Activated T-cell treated with anti-CD3 and anti-CD28 coated beads, Interleukin-2, amount 50 U/mL, for 24 hours (primary cell): ENCODE data around the gene GPR37L1.
A peak's percentile ranks its signal among the peaks of the same experiment; 100 is the strongest.

ENCODE experiments used
- DNase-seq: peaks from one replicate; pipeline ENCODE4 v3.0.0-alpha.2; 2020
- H3K27ac Mint-ChIP-seq: 2 replicates; pipeline ENCODE4 v1.8.0; 2020; ENCODE audit warnings: mild to moderate bottlenecking, mixed read lengths
- H3K27me3 Mint-ChIP-seq: 2 replicates; pipeline ENCODE4 v1.8.0; 2020; ENCODE audit warnings: mixed read lengths
- H3K36me3 Mint-ChIP-seq: 2 replicates; pipeline ENCODE4 v1.8.0; 2020; ENCODE audit warnings: low read depth, mixed read lengths
- H3K4me1 Mint-ChIP-seq: 2 replicates; pipeline ENCODE4 v1.8.0; 2020; ENCODE audit warnings: low read depth, mixed read lengths
- H3K4me3 Mint-ChIP-seq: 2 replicates; pipeline ENCODE4 v1.8.0; 2020; ENCODE audit warnings: mild to moderate bottlenecking, moderate library complexity, mixed read lengths
- H3K9me3 Mint-ChIP-seq: 2 replicates; pipeline ENCODE4 v1.8.0; 2020; ENCODE audit warnings: mixed read lengths

GPR37L1 gene

GRCh38 chr1:202151045-202151444 lies 28.3 kb downstream of the GPR37L1 start:
- H3K27ac Mint-ChIP-seq = peak overlapping the region; percentile 79
- no peaks in the 10 kb centered on the region for H3K9me3 Mint-ChIP-seq
- H3K36me3 Mint-ChIP-seq = peaks cover 93% of the 10 kb centered on the region
- peaks cover 43% of the 10 kb centered on the region for H3K4me1 Mint-ChIP-seq
- no peak for DNase-seq
- H3K4me3 Mint-ChIP-seq = no peak overlapping the region
- no peaks in the 10 kb centered on the region for H3K27me3 Mint-ChIP-seq

GRCh38 chr1:202152399-202152798 lies 29.7 kb downstream of the GPR37L1 start:
- no peak overlapping the region for H3K4me3 Mint-ChIP-seq
- DNase-seq = no peak
- no peaks in the 10 kb centered on the region for H3K27me3 Mint-ChIP-seq
- H3K4me1 Mint-ChIP-seq = peaks cover 47% of the 10 kb centered on the region
- peaks cover 98% of the 10 kb centered on the region for H3K36me3 Mint-ChIP-seq
- peak overlapping the region; percentile 59 for H3K27ac Mint-ChIP-seq
- no peaks in the 10 kb centered on the region for H3K9me3 Mint-ChIP-seq

GRCh38 chr1:202153284-202153683 lies 30.6 kb downstream of the GPR37L1 start:
- peaks cover 98% of the 10 kb centered on the region for H3K36me3 Mint-ChIP-seq
- H3K4me3 Mint-ChIP-seq = no peak overlapping the region
- H3K27me3 Mint-ChIP-seq = no peaks in the 10 kb centered on the region
- H3K27ac Mint-ChIP-seq = peak overlapping the region; percentile 82
- peaks cover 53% of the 10 kb centered on the region for H3K4me1 Mint-ChIP-seq
- no peak for DNase-seq
- no peaks in the 10 kb centered on the region for H3K9me3 Mint-ChIP-seq

GRCh38 chr1:202154148-202154765 lies 31.5 kb downstream of the GPR37L1 start:
- Mint-ChIP-seq H3K9me3 (no peaks in the 10 kb centered on the region), H3K36me3 (peaks cover 98% of the 10 kb centered on the region), H3K4me1 (peaks cover 56% of the 10 kb centered on the region), H3K27me3 (no peaks in the 10 kb centered on the region), H3K27ac (peak overlapping the region; percentile 89), H3K4me3 (no peak overlapping the region)
- DNase-seq = no peak

GRCh38 chr1:202154766-202155477 lies 32.2 kb downstream of the GPR37L1 start:
- H3K36me3 Mint-ChIP-seq = peaks cover 98% of the 10 kb centered on the region
- H3K27me3 Mint-ChIP-seq = no peaks in the 10 kb centered on the region
- peaks cover 59% of the 10 kb centered on the region for H3K4me1 Mint-ChIP-seq
- DNase-seq = peak; percentile 56
- peak overlapping the region; percentile 89 for H3K27ac Mint-ChIP-seq
- H3K9me3 Mint-ChIP-seq = no peaks in the 10 kb centered on the region
- H3K4me3 Mint-ChIP-seq = no peak overlapping the region

GRCh38 chr1:202155478-202156021 lies 32.8 kb downstream of the GPR37L1 start:
- no peak for DNase-seq
- Mint-ChIP-seq H3K4me1 (peaks cover 58% of the 10 kb centered on the region), H3K27ac (peak overlapping the region; percentile 89)

GRCh38 chr1:202156590-202156989 lies 33.9 kb downstream of the GPR37L1 start:
- Mint-ChIP-seq H3K27me3 (no peaks in the 10 kb centered on the region), H3K4me3 (peak overlapping the region; percentile 98), H3K36me3 (peaks cover 93% of the 10 kb centered on the region), H3K27ac (peak overlapping the region; percentile 89), H3K9me3 (no peaks in the 10 kb centered on the region), H3K4me1 (peaks cover 63% of the 10 kb centered on the region)
- no peak for DNase-seq

More at GRCh38 chr1:202155478-202156021, 32.8 kb downstream of the GPR37L1 start:
- Mint-ChIP-seq H3K36me3 (peaks cover 98% of the 10 kb centered on the region), H3K9me3 (no peaks in the 10 kb centered on the region), H3K27me3 (no peaks in the 10 kb centered on the region), H3K4me3 (no peak overlapping the region)

- H3K4me3 Mint-ChIP-seq = peak overlapping the region; percentile 98
- peaks cover 80% of the 10 kb centered on the region for H3K36me3 Mint-ChIP-seq
- DNase-seq = no peak
- peak overlapping the region; percentile 97 for H3K27ac Mint-ChIP-seq
- no peaks in the 10 kb centered on the region for H3K9me3 Mint-ChIP-seq
- no peaks in the 10 kb centered on the region for H3K27me3 Mint-ChIP-seq
- peaks cover 75% of the 10 kb centered on the region for H3K4me1 Mint-ChIP-seq
Observed at GRCh38 chr1:202157945-202158344, 35.2 kb downstream of the GPR37L1 start.

GRCh38 chr1:202158810-202159533 lies 36.3 kb downstream of the GPR37L1 start:
- no peaks in the 10 kb centered on the region for H3K9me3 Mint-ChIP-seq
- no peaks in the 10 kb centered on the region for H3K27me3 Mint-ChIP-seq
- H3K36me3 Mint-ChIP-seq = peaks cover 71% of the 10 kb centered on the region
- DNase-seq = peak; percentile 61
- H3K4me1 Mint-ChIP-seq = peaks cover 79% of the 10 kb centered on the region
- peak overlapping the region; percentile 97 for H3K27ac Mint-ChIP-seq
- peak overlapping the region; percentile 98 for H3K4me3 Mint-ChIP-seq

GRCh38 chr1:202159534-202160371 lies 37.0 kb downstream of the GPR37L1 start:
- no peaks in the 10 kb centered on the region for H3K9me3 Mint-ChIP-seq
- peaks cover 83% of the 10 kb centered on the region for H3K4me1 Mint-ChIP-seq
- DNase-seq = peak; percentile 83
- peak overlapping the region; percentile 98 for H3K4me3 Mint-ChIP-seq
- H3K27ac Mint-ChIP-seq = peak overlapping the region; percentile 97
- H3K36me3 Mint-ChIP-seq = peaks cover 63% of the 10 kb centered on the region
- no peaks in the 10 kb centered on the region for H3K27me3 Mint-ChIP-seq

- Mint-ChIP-seq H3K4me3 (peak within 1 kb of the TSS; percentile 98), H3K27ac (peak within 1 kb of the TSS; percentile 97), H3K9me3 (no peaks in the 10 kb centered on the region), H3K27me3 (no peaks in the 10 kb centered on the region), H3K4me1 (peaks cover 83% of the 10 kb centered on the region), H3K36me3 (peaks cover 56% of the 10 kb centered on the region)
- DNase-seq = peak; percentile 93
Observed at GRCh38 chr1:202160377-202160940, 37.7 kb downstream of the GPR37L1 start, which contains the start of gene PTPN7. TSS of gene PTPN7 (minus strand) at chr1:202160602. CDS start at chr1:202159402, 1,200 bp downstream.

GRCh38 chr1:202161151-202162046 lies 38.7 kb downstream of the GPR37L1 start:
- Mint-ChIP-seq H3K9me3 (no peaks in the 10 kb centered on the region), H3K27ac (peak overlapping the region; percentile 97), H3K4me3 (peak overlapping the region; percentile 98), H3K27me3 (no peaks in the 10 kb centered on the region), H3K36me3 (peaks cover 47% of the 10 kb centered on the region), H3K4me1 (peaks cover 85% of the 10 kb centered on the region)
- peak; percentile 53 for DNase-seq

GRCh38 chr1:202162047-202162417 lies 39.3 kb downstream of the GPR37L1 start:
- no peaks in the 10 kb centered on the region for H3K9me3 Mint-ChIP-seq
- peak; percentile 73 for DNase-seq
- peak overlapping the region; percentile 97 for H3K27ac Mint-ChIP-seq
- peaks cover 86% of the 10 kb centered on the region for H3K4me1 Mint-ChIP-seq
- peaks cover 40% of the 10 kb centered on the region for H3K36me3 Mint-ChIP-seq
- H3K4me3 Mint-ChIP-seq = peak overlapping the region; percentile 98
- H3K27me3 Mint-ChIP-seq = no peaks in the 10 kb centered on the region
